ENCODE measurements around the gene ATXN7L1. TPM values are rescaled to one million over a fixed set of nuclear protein-coding genes. Genes with fewer than 3 reads are reported as not detected.

ATXN7L1 gene
- total and polyA plus RNA-seq, 2 of the 8 experiments (the other 6 are each of a cell fraction or from before 2014, with no cell fraction given): 14.3 to 34.0 TPM

GRCh38 chr7:105827151-105827875, 49.1 kb downstream of the ATXN7L1 start:
- CTCF ChIA-PET (ENCODE audit: partially characterized antibody): interaction anchor here (1.7 kb wide), 1 partner anchor 66 kb away, joined by 3 read pairs; no protein-coding TSS in a partner anchor
- WGBS, 2 experiments (ENCODE audit: extremely low coverage in 1 of 2, insufficient coverage in 1 of 2, insufficient read length in 1 of 2, insufficient replicate concordance in 2 of 2, low coverage in 1 of 2, low lambda C conversion rate in 2 of 2, missing lambda C conversion rate in 1 of 2): 87% methylated on average over 7 of the region's 7 CpGs; no CpG with 5 or more reads in 1 of the 2 experiments
- no peak for FAIRE-seq
- no peak overlapping the region for H3K9ac ChIP-seq (replicated peaks in 1 of 4; ENCODE audit: extremely low read depth in 1 of 4, low read depth in 3 of 4, low read length in 3 of 4)
- peaks cover 0 to 13% (median 1%) of the 10 kb centered on the region in 4 experiments; a peak in 1 of 7 replicates for H3K4me1 ChIP-seq (replicated peaks in 1 of 4; ENCODE audit: control insufficient read depth in 3 of 4, insufficient read depth in 4 of 4, low read length in 3 of 4)
- no peak overlapping the region for H3K18ac ChIP-seq (ENCODE audit: extremely low read depth, low read length)
- DNase-seq (ENCODE audit: low read depth in 1 of 2, low spot score in 2 of 2): no peak
- no peak overlapping the region for H2AFZ ChIP-seq (ENCODE audit: low read length)
- POLR2A ChIA-PET (ENCODE audit: partially characterized antibody): no interaction called here
- 0 out of 4 replicates have a peak, but pooled peaks cover 0 to 6% of the 10 kb centered on the region in 2 experiments for H3K79me2 ChIP-seq (ENCODE audit: control insufficient read depth in 1 of 2, insufficient read depth in 2 of 2, low read length in 2 of 2)
- no peak overlapping the region for H3K4ac ChIP-seq (replicated peaks; ENCODE audit: insufficient read length, low read depth, low read length)
- no peak overlapping the region for H3K4me2 ChIP-seq (ENCODE audit: insufficient read depth in 1 of 2, low read depth in 2 of 2, low read length in 2 of 2)
- H3K4me3 ChIP-seq (ENCODE audit: extremely low read depth in 1 of 4, insufficient read depth in 2 of 4, low read depth in 3 of 4, low read length in 4 of 4): no peak overlapping the region
- H3K23ac ChIP-seq (ENCODE audit: insufficient read length): no peak overlapping the region
- no peaks in the 10 kb centered on the region for H3K23me2 ChIP-seq (ENCODE audit: low read depth, low read length)
- no peak overlapping the region for H2BK20ac ChIP-seq (ENCODE audit: low read length)
- H3K79me1 ChIP-seq (ENCODE audit: low read depth, low read length): no peaks in the 10 kb centered on the region; the same call in 1 of the 2 replicates
- no peak overlapping the region for H4K91ac ChIP-seq (replicated peaks; ENCODE audit: insufficient read length, low read length)
- H3K9me3 ChIP-seq (ENCODE audit: insufficient read depth in 2 of 2, low read depth in 1 of 2, low read length in 1 of 2): no peaks in the 10 kb centered on the region
- H2BK5ac ChIP-seq (ENCODE audit: low read depth, low read length): no peak overlapping the region
- no peak overlapping the region for H4K5ac ChIP-seq (ENCODE audit: insufficient read length, low read depth, low read length)
- H2AK5ac ChIP-seq (ENCODE audit: low read depth, low read length): no peak overlapping the region
- no peak overlapping the region for H2BK15ac ChIP-seq (ENCODE audit: low read length)
- no peaks in the 10 kb centered on the region for H3K36me3 ChIP-seq (ENCODE audit: control insufficient read depth in 2 of 4, insufficient read depth in 4 of 4, low read length in 3 of 4)
- H3K27me3 ChIP-seq (replicated peaks in 1 of 4; ENCODE audit: control insufficient read depth in 3 of 4, extremely low read depth in 1 of 4, insufficient read depth in 3 of 4, low read length in 3 of 4): no peaks in the 10 kb centered on the region
- no peak overlapping the region for H4K8ac ChIP-seq (ENCODE audit: extremely low read depth, insufficient read depth, low read length)
- TF ChIP-seq JUN (IDR thresholded peaks at IDR 0.05; ENCODE audit: low read depth, low read length) (no peak), BACH1 (IDR thresholded peaks at IDR 0.05; ENCODE audit: low read length) (no peak), ATF3 (IDR thresholded peaks at IDR 0.05; ENCODE audit: insufficient read depth, low read depth, low read length) (no peak), RBBP5 (IDR thresholded peaks at IDR 0.05; ENCODE audit: borderline replicate concordance, low read depth, low read length) (no peak), USF2 (IDR thresholded peaks at IDR 0.05; ENCODE audit: low read length) (no peak), YY1 (IDR thresholded peaks at IDR 0.05; ENCODE audit: low read depth, low read length) (no peak), KDM4A (IDR thresholded peaks at IDR 0.05; ENCODE audit: low read depth, low read length, severe bottlenecking) (no peak), TAF7 (optimal IDR thresholded peaks at IDR 0.05; ENCODE audit: borderline replicate concordance, low read depth, low read length) (no peak), TEAD4 (IDR thresholded peaks at IDR 0.05; ENCODE audit: low read depth, low read length) (no peak), CBX8 (IDR thresholded peaks at IDR 0.05; ENCODE audit: borderline replicate concordance, low read depth, low read length) (no peak)
- H4K20me1 ChIP-seq (replicated peaks in 1 of 2; ENCODE audit: control insufficient read depth in 1 of 2, insufficient read depth in 2 of 2, low read length in 2 of 2): no peaks in the 10 kb centered on the region
- H2BK12ac ChIP-seq (ENCODE audit: low read depth, low read length): no peak overlapping the region
- no peak overlapping the region for H2BK120ac ChIP-seq (replicated peaks; ENCODE audit: low read depth, low read length)
- no peak overlapping the region for H3K14ac ChIP-seq (ENCODE audit: insufficient read length)
- no peak overlapping the region for H3K27ac ChIP-seq (ENCODE audit: low read depth, low read length)
- H3K56ac ChIP-seq (replicated peaks; ENCODE audit: insufficient read length, low read depth, low read length): no peak overlapping the region

Data from H1 (cell line).